Transverse colon (tissue), 4 donors: ENCODE results near the gene CYP4F8.

ENCODE experiments used
- EP300 ChIP-seq: sonication (generic); formaldehyde crosslinking; IDR thresholded peaks from one replicate; pipeline ENCODE4 v1.6.1; 2017; ENCODE audit warnings: antibody characterized with exemption, low read depth
- POLR2AphosphoS5 ChIP-seq, 3 donors: sonication (generic); formaldehyde crosslinking; IDR thresholded peaks; one replicate each; pipeline ENCODE4 v1.6.1; 2016; ENCODE audit warnings: antibody characterized with exemption in 3 of 3
- TF ChIP-seq, protein P1 (sequence below), 5 experiments: fragments of 200-600 bp in 3 of 5; fragments of 450-650 bp in 2 of 5; sonication (generic) in 3 of 5; IDR thresholded peaks; 1 replicate in 2 of 5; 2 replicates in 3 of 5; pipeline ENCODE4 v1.5.1; 2016 to 2017; ENCODE audit warnings: antibody characterized with exemption in 5 of 5, inconsistent platforms in 3 of 5, mild to moderate bottlenecking in 2 of 5, moderate library complexity in 1 of 5

GRCh38 chr19:15675560-15675959 is 60.5 kb downstream of the CYP4F8 start:
- no peak for TF ChIP-seq POLR2AphosphoS5 (IDR thresholded peaks at IDR 0.05)
- TF ChIP-seq, protein P1, sequence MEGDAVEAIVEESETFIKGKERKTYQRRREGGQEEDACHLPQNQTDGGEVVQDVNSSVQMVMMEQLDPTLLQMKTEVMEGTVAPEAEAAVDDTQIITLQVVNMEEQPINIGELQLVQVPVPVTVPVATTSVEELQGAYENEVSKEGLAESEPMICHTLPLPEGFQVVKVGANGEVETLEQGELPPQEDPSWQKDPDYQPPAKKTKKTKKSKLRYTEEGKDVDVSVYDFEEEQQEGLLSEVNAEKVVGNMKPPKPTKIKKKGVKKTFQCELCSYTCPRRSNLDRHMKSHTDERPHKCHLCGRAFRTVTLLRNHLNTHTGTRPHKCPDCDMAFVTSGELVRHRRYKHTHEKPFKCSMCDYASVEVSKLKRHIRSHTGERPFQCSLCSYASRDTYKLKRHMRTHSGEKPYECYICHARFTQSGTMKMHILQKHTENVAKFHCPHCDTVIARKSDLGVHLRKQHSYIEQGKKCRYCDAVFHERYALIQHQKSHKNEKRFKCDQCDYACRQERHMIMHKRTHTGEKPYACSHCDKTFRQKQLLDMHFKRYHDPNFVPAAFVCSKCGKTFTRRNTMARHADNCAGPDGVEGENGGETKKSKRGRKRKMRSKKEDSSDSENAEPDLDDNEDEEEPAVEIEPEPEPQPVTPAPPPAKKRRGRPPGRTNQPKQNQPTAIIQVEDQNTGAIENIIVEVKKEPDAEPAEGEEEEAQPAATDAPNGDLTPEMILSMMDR (IDR thresholded peaks at IDR 0.05), result no peak
- TF ChIP-seq EP300, result no peak
